GM10847 (cell line): ENCODE results near the gene GLIPR1L2.

Experiments used
- POLR2A ChIP-seq: IDR thresholded peaks from 2 replicates; pipeline ENCODE4 v1.6.1; 2011; ENCODE audit not compliant: insufficient read length; ENCODE audit errors: extremely low read depth

The GLIPR1L2 gene

DNA sequence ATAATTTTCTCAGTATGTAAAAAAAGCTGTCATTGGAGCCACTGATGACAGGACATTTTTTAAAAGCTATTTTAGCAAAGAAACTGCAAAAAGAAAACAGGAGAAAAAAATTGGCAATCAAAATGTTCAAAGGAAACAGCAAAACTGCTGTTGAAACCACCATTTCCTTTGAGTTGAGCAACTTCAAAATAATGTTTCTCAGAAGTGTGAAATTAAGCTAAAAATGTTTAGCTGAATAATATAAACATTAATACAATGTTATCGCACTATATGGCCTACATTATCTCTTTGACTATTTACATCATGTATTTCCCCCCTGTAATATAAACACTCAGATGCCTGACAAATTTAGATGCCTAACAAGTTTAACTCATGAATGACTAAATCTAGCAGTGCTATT, 66.3 kb downstream of the GLIPR1L2 start:
- TF ChIP-seq POLR2A, result no peak

DNA sequence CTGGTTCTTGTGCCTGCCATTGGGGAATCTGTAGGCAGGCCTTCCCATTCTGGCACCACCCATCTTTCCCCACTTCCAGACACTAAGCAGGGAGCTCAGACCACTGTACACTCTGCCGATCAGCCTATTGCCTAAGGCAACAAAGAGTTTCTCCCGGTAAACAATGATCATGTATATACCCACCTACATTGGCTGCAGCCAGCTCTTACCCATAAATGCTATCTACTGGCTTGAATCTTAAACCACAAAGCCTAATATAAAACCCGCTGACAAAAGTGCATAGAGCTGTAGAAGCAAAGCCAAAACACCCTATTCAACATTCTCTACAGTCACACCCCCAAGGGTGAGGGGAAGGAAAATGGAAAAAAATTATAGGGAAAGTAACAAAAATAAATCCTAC, 68.9 kb downstream of the GLIPR1L2 start:
- TF ChIP-seq POLR2A, result no peak

DNA sequence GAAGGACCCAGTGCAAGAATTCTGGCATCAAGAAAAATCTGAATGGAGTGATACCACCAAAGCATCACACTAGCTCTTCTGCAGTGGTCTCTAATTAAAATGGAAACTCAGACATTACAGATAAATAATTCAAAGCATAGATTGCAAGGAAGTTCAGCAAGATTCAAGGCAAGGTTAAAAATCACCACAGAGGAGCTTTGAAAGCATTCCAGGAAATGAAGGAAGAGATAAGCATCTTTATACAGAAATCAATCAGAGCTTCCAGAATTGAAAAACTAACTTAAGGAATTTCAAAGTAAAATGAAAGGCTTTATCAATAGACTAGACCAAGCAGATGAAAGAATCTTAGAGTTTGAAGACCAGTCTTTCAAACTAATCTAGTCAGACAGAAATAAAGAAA, 69.3 kb downstream of the GLIPR1L2 start:
- TF ChIP-seq POLR2A, result no peak

DNA sequence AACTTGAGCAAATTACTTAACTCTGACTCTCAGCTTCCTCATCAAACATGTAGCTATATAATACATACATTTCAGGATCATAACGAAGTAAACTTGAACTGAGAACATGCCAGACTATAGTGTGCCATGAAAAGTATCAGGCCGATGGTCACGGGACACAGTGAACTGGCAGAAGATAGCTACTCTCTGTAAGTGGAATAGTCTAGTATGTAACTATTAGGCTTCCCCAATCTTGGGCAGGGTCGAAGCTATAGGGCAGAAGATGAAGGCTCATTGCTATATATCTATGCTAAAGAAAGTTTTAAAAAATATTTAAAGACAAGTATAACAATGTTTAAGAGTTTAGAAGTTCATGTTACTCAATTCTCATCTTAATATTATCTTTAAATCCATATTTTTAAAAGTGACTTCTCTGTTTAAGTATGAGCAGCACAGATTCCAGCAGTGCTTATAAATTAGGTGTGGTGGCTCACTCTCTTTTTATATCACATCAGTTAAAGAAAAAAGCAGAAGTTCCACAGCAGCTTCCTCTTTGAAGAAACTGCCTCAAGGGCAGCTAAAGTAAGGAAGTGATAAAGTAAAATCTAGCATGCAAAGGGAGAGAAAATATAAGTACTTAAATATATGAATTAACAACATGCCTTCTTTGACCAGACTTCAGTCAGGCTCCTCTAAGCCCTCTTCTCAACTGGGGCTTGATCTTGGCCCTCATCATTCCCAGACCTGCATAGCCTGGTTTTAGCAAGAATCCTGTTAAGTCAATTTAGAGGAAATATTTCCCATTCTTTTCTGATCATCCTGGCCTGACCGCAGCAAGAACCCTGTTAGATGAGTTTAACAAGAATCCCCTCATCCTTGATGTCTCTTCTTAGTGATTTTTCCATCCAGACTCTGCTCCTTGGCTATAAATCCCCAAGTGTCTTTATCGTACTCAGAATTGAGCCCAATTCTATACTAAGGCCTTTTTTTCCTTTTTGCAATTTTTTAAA, 81.3 kb downstream of the GLIPR1L2 start:
- no peak for TF ChIP-seq POLR2A

DNA sequence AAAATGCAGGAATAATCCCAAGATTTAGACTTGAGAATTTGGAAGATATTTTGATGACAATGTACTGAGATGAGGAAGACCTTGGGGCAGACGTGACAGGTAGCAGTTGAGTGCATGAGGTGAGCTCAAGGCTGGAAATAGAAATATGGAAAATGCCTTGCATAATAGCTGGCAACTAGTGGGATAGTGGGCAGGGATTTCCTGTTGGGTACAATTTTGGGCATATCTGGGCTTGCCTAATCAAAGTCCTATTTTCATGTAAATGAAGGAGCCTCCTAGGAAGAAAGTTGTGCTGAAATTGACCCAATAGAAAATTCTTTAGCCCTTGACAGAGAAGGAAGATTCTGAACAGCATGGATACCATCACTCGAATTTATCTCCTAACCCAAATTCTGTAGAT, 83.2 kb downstream of the GLIPR1L2 start:
- TF ChIP-seq POLR2A, result no peak

DNA sequence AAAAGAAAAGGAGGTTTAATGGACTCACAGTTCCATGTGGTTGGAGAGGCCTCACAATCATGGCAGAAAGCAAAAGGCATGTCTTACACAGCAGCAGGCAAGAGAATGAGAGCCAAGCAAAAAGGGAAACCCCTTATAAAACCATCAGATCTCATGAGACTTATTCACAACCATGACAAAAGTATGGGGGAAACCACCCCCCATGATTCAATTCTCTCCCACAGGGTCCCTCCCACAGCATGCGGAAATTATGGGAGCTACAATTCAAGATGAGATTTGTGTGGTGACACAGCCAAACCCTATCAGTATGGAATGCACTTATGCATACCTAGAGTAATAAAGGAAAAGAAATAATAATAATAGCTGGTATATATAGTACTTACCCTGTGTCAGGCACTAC, 85.2 kb downstream of the GLIPR1L2 start:
- TF ChIP-seq POLR2A, result no peak

DNA sequence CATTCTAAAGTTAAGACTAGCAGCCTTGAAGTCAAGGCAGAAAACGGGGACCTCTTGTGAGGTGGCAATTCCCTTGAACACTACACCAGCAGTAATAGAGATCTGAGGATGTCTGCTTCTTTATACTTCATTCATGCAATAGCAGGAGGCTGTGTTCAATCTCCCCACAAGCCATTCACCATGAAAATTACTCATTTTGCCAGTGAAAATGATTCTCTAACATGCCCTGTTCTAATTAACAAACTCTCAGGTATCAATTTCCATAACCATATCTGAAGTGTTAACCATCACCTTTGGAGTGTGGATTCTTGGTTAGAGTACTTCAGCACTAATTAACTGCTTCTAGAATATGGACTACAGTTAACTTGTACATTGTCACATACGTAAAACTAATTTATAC, 86.2 kb downstream of the GLIPR1L2 start:
- no peak for TF ChIP-seq POLR2A

DNA sequence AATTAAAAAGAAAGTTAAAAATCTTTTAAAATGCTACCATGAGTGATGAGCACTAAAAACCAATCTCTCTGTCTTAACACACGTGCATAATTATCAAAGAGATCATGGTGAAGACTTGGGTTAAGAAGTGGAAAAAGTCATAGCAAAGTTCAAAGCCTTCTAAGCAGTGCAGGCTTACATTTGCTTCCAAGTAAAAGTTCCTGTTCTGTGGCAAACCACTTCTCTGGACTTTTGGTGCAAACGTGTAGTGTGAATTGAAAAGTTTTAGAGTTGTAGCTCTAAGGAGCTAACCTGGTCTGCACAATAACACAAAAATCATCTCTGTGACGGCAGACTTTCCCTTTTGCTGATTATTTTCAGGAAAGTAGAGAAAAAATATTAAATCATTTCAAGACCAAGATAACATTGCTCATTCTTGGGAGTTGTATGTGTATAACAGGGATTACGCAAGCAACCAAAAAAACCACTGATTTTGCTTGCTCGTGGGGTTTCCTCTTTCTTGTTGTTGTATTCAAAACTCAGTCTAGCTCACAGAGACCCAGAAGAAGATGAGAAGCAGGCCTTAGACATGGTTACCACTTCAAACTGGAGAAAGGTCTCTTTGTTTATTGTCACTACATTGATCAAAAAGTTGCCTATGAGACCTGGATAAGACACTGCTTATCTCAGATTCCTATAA, 87.4 kb downstream of the GLIPR1L2 start:
- no peak for TF ChIP-seq POLR2A

DNA sequence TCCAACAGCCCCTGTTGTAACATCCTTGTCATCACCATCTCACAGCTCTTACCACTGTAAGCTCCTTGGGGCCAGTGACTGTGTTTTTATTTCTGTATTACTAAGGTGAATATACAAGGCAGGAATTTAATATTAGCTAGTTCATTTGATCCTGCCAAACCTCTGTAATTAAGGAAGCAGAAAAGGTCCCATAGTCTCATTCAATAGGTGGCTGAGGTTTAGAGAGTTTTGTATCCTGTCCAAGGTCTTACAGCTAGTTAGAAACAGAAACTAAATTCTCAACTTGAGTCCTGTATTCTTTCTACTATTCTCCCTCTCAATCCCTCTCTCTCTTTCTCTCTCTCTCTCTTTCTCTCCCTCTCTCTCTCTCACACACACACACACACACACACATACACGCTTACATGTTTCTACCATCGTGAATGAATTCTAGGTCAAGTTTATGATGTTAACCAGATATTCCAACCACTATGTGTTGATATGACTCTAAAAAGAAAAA, 89.1 kb downstream of the GLIPR1L2 start:
- no peak for TF ChIP-seq POLR2A

DNA sequence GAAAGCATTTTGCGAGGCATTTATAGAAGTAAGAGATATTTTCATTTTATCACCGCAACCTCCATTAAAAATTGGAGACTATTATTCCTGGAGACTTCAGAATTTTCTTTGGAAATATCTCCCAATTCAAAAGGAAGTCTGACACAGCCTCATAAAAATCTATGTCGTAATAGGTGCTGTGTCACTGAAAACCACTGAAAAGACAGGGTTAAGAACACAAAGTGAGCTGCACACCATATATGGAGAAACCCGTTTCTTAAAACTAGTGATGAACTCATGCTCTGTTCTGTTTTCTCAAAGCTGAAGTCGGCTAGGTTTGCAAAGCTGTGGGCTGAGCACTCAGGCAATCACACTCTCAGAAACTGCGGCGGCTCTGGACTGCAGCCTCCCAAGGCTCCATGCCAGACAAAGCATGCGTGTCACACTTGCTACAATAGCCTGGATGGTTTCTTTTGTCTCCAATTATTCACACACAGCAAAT, 89.6 kb downstream of the GLIPR1L2 start, which contains the start of gene GLIPR1:
Gene GLIPR1 (plus strand): TSS at position 287 of the 481 bp plus-strand sequence. CDS start 126 bp downstream, at position 413.
- peak; percentile 63 for TF ChIP-seq POLR2A

DNA sequence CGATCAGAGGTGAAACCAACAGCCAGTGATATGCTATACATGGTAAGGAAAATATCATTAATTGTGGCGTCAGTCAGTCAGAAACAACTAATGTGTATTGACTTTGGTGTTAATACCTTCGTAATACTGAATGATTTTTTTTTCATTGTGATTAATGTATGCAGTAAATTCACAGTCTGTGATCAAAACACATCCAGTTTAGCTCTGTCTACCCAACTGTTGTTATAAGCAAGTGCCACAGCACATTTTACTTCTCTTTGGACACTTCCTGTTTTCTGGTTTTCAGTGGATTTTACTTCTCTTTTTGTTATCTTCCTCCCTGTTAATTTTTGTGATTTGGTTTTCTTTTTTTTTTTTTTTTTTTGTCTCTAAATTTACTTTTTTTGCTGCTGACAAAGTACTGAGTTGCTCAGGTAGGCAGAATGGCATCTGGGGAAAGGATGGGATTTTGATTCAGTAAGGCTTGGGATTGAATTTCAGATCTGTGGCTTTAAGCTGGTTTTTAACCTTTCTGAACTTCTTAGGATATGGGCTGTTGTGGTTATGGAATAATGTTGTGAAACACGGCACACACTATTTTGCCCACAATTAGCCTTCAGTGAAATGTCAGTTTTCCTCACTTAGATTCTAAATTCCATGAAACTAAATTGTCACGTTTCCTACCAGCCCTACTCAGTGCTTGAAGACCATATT, 90.3 kb downstream of the GLIPR1L2 start:
- TF ChIP-seq POLR2A, result no peak

DNA sequence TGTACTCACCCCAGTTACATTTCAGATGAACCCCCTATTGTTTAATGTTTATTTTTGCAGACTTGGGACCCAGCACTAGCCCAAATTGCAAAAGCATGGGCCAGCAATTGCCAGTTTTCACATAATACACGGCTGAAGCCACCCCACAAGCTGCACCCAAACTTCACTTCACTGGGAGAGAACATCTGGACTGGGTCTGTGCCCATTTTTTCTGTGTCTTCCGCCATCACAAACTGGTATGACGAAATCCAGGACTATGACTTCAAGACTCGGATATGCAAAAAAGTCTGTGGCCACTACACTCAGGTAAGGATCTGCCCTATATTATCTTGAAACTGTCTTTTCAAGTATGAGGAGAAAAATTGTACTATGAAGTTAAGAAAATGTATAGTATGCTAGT, 90.9 kb downstream of the GLIPR1L2 start:
- no peak for TF ChIP-seq POLR2A
